Astrocyte of the spinal cord (primary cell): Measurements from ENCODE around the gene CKS2.
"Not testable (repeated sequence)": the region's sequence is repeated elsewhere in the genome, so short reads cannot be mapped to it uniquely, and the experiment has no call there.

Source experiments
- DNase-seq: peaks from one replicate; pipeline ENCODE4 v3.0.0; 2011; ENCODE audit warnings: low read depth, low spot score
- H3K4me3 ChIP-seq: 2 replicates; pipeline ENCODE4 v1.5.1; 2011; ENCODE audit warnings: low read depth, mild to moderate bottlenecking, low read length, moderate library complexity
- in situ Hi-C: cut with HindIII; loops from 2 replicates; pipeline ENCODE4 v1.10.0; 2017; ENCODE audit warnings: low sequenced_read_pairs
- TF ChIP-seq, protein P1 (sequence below): IDR thresholded peaks from 2 replicates; pipeline ENCODE4 v1.5.1; 2012; ENCODE audit warnings: low read depth, mild to moderate bottlenecking, low read length, inconsistent platforms

CKS2 gene

DNA sequence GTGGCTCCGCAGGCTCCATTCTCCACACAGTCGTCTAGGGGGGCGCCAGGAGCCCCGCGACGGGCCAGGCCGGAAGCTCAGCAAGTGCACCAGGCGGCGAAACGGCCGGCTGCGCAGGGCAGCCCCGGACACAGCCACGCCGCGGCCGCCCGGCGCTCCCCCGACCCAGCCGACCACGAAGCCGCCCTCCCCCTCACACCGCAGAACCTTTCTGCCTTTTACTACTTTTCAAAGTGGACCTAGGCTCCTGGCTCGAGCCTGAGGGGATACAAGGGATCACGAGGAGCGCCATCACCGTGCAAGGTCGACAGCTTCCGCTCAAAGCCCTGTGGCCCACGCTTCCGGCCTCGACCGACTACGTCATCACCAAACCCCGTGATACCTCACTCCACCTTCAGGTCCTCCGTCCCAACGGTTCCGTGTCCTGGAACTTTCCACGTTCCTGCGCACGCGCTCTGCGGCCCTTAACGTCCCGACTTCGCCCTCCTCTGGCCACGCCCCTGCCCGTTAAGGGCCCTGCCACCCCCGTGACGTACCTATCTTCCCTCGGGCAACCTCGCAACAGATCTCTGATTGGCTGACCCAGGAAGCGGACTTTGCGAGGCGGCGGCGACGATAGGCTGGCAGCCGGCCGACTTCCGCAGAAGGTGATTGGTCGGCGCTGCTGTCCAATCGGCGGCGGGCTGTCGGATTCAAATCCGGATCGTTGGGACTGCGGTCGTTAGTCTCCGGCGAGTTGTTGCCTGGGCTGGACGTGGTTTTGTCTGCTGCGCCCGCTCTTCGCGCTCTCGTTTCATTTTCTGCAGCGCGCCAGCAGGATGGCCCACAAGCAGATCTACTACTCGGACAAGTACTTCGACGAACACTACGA, at the start of gene CKS2:
TSS of gene CKS2 (plus strand) at position 721 of the 871 bp plus-strand sequence. CDS start at position 819, 98 bp downstream.
- in situ Hi-C loops, result no loop called here
- TF ChIP-seq, protein P1, sequence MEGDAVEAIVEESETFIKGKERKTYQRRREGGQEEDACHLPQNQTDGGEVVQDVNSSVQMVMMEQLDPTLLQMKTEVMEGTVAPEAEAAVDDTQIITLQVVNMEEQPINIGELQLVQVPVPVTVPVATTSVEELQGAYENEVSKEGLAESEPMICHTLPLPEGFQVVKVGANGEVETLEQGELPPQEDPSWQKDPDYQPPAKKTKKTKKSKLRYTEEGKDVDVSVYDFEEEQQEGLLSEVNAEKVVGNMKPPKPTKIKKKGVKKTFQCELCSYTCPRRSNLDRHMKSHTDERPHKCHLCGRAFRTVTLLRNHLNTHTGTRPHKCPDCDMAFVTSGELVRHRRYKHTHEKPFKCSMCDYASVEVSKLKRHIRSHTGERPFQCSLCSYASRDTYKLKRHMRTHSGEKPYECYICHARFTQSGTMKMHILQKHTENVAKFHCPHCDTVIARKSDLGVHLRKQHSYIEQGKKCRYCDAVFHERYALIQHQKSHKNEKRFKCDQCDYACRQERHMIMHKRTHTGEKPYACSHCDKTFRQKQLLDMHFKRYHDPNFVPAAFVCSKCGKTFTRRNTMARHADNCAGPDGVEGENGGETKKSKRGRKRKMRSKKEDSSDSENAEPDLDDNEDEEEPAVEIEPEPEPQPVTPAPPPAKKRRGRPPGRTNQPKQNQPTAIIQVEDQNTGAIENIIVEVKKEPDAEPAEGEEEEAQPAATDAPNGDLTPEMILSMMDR, result no peak
- DNase-seq, result peak; percentile 100
- H3K4me3 ChIP-seq, result peak within 1 kb of the TSS; percentile 93

DNA sequence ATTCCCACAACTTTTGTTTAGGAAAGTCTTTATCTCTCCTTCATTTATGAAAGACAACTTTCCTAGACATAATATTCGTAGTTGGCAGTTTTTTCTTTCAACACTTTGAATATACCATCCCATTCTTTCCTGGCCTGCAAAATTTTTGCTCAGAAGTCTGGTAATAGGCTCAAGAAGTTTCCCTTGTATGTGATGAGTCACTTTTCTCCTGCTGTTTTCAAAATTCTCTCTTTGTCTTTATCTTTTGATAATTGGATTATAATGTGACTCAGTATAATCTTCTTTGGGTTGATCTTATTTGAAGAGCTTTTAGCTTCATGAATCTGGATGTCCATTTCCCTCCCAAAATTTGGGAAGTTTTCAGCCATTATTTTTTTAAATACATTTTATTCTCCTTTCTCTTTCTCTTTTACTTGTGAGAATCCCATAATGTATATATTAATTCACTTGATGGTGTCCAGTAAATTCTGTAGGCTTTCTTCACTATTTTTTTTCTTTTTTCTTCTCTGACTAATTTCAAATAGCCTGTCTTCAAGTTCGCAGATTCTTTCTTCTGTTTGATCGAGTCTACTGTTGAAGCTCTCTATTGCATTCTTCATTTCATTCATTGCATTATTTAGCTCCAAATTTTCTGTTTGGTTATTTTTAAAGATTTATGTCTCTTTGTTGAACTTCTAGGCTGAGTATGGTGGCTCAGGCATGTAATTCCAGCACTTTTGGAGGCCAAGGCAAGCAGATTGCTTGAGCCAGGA, 37.3 kb upstream of the CKS2 start:
- no peak for DNase-seq
- in situ Hi-C loops, result no loop called here
- TF ChIP-seq, protein P1, result no peak

DNA sequence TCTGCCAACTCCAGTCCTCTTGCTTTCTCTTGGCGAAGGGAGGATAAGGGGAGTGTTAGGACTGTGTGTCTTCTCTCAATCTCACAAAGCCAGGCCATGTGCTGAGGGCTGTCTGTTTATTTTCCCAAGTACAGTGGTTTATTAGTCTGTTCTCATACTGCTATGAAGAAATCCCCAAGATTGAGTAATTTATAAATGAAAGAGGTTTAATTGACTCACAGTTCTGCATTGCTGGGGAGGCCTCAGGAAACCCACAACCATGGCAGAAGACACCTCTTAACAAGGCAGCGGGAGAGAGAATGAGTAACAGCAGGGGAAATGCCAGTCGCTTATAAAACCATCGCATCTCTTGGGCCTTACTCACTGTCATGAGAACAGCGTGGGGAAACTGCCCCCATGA, 36.2 kb upstream of the CKS2 start:
- no peak overlapping the region for H3K4me3 ChIP-seq
- in situ Hi-C loops, result no loop called here
- DNase-seq, result peak; percentile 71
- TF ChIP-seq, protein P1, result no peak

More for the DNA sequence above, 37.3 kb upstream of the CKS2 start:
- H3K4me3 ChIP-seq, result no peak overlapping the region

DNA sequence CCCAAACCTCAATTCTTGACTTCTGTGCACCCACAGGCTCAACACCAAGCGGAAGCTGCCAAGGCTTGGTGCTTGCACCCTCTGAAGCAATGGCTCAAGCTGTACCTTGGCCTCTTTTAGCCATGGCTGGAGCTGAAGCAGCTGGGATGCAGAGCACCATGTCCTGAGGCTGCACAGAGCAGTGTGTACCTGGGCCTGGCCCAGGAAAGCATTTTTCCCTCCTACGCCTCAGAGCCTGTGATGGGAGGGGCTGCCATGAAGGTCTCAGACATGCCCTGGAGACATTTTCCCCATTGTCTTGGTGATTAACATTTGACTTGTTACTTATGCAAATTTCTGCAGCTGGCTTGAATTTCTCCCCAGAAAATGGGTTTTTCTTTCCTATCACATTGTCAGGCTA, 35.0 kb upstream of the CKS2 start:
- H3K4me3 ChIP-seq, DNase-seq, in situ Hi-C loops: not testable (repeated sequence)

DNA sequence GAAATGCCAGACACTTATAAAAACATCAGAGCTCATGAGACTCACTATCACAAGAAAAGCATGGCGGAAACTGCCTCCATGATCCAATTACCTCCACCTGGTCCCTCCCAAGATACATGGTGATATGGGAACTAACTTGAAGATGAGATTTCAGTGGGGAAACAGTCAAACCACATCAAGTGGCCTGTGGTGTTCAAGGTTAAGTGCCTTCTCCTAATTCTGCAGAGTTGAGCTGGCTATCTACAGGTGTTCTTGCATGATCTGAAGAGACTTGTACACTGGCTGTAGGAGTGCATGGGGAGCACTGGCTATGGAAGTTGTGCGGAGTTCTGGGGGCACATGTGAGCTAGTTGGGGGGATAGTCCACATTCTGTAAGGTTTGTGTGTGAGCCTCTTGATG, 34.0 kb upstream of the CKS2 start:
- no peak overlapping the region for H3K4me3 ChIP-seq
- no peak for DNase-seq
- in situ Hi-C loops, result no loop called here
- TF ChIP-seq, protein P1, result no peak

DNA sequence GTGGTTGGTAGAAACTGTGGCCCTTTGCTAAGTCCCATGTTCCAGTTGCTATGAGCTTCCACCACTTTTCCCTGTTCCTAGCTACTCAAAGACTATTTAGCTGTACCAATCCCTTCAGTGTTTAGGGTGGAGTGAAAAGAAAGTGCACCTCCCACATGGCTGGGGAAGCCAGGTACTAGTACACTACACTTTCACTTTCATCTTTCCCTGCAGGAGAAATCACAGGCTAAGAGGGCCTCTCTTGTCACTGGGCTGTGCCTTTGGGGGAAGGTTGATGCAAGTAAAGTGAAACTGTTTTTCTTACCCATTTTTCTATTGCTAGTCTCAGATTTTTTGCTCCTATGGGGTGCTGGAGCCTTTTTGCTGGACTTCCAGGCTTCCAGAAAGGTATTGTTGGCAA, 33.5 kb upstream of the CKS2 start:
- TF ChIP-seq, protein P1, result no peak
- in situ Hi-C loops, result no loop called here
- peak; percentile 22 for DNase-seq
- no peak overlapping the region for H3K4me3 ChIP-seq

DNA sequence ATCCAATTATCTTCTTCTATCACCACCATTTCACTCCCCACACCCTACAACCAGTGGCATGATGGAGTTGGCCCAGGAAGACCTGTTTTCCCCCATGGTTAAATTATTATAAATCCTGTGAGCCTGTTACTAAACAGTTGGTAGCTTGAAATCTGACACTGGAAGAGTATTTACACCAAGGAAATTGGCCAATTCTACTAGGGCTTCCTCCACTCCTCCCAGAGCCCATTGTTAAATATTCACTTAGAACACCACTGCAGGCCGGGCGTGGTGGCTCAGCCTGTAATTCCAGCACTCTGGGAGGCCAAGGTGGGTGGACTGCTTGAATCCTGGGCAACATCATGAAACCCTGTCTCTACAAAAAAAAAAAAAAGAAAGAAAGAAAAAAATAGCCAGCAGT, 32.4 kb upstream of the CKS2 start:
- no peak overlapping the region for H3K4me3 ChIP-seq
- in situ Hi-C loops, result no loop called here
- no peak for DNase-seq
- TF ChIP-seq, protein P1, result no peak
